H1 (cell line): ENCODE measurements around the gene AATK.
"Not testable (repeated sequence)": the region's sequence is repeated elsewhere in the genome, so short reads cannot be mapped to it uniquely, and the experiment has no call there.

Experiments
- BACH1 ChIP-seq: IDR thresholded peaks from 2 replicates; pipeline ENCODE4 v1.6.1; 2012; ENCODE audit warnings: low read length, improper control_type of control experiment
- EZH2 ChIP-seq: fragments of 200-600 bp; sonication (generic); IDR thresholded peaks from 2 replicates; pipeline ENCODE4 v1.7.1; 2012; ENCODE audit warnings: low read depth, mild to moderate bottlenecking, moderate library complexity, low read length, inconsistent platforms; ENCODE audit not compliant: severe bottlenecking
- POLR2A ChIP-seq, 2 experiments: IDR thresholded peaks; 1 replicate in 1 of 2; 2 replicates in 1 of 2; pipeline ENCODE4 v1.6.1; 2011; ENCODE audit warnings: low read depth in 2 of 2, low read length in 2 of 2, mild to moderate bottlenecking in 2 of 2; ENCODE audit errors: control extremely low read depth in 1 of 2
- POLR2AphosphoS5 ChIP-seq: IDR thresholded peaks from 2 replicates; pipeline ENCODE4 v1.6.1; 2011; ENCODE audit warnings: low read depth, low read length
- SP4 ChIP-seq: IDR thresholded peaks from 2 replicates; pipeline ENCODE4 v1.6.1; 2012; ENCODE audit warnings: low read length, inconsistent platforms
- TF ChIP-seq, protein P1 (sequence below), 3 experiments: IDR thresholded peaks; 1 replicate in 2 of 3; 2 replicates in 1 of 3; pipeline versions ENCODE4 v1.5.1 to v1.6.1; 2011; ENCODE audit warnings: low read length in 3 of 3, mild to moderate bottlenecking in 3 of 3, inconsistent platforms in 2 of 3, low read depth in 1 of 3, moderate library complexity in 1 of 3; ENCODE audit not compliant: insufficient read depth in 1 of 3; ENCODE audit errors: control extremely low read depth in 1 of 3
- TF ChIP-seq, protein P2 (sequence below): IDR thresholded peaks from 2 replicates; pipeline ENCODE4 v1.6.1; 2011; ENCODE audit warnings: low read depth, mild to moderate bottlenecking, low read length; ENCODE audit not compliant: insufficient read depth

- TF ChIP-seq, protein P1, sequence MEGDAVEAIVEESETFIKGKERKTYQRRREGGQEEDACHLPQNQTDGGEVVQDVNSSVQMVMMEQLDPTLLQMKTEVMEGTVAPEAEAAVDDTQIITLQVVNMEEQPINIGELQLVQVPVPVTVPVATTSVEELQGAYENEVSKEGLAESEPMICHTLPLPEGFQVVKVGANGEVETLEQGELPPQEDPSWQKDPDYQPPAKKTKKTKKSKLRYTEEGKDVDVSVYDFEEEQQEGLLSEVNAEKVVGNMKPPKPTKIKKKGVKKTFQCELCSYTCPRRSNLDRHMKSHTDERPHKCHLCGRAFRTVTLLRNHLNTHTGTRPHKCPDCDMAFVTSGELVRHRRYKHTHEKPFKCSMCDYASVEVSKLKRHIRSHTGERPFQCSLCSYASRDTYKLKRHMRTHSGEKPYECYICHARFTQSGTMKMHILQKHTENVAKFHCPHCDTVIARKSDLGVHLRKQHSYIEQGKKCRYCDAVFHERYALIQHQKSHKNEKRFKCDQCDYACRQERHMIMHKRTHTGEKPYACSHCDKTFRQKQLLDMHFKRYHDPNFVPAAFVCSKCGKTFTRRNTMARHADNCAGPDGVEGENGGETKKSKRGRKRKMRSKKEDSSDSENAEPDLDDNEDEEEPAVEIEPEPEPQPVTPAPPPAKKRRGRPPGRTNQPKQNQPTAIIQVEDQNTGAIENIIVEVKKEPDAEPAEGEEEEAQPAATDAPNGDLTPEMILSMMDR (IDR thresholded peaks at IDR 0.05; ENCODE audit: control extremely low read depth in 1 of 3, insufficient read depth in 1 of 3, low read depth in 1 of 3, low read length in 3 of 3): not testable (repeated sequence)
- TF ChIP-seq POLR2AphosphoS5; POLR2A (IDR thresholded peaks at IDR 0.05; ENCODE audit: control extremely low read depth in 1 of 2, low read depth in 2 of 2, low read length in 2 of 2); SP4; BACH1; EZH2: not testable (repeated sequence)
- TF ChIP-seq, protein P2, sequence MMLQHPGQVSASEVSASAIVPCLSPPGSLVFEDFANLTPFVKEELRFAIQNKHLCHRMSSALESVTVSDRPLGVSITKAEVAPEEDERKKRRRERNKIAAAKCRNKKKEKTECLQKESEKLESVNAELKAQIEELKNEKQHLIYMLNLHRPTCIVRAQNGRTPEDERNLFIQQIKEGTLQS: not testable (repeated sequence)
These were observed 12.0 kb downstream of the AATK start for GRCh38 chr17:81154016-81154415.
